Cardiac muscle cell (in vitro differentiated cells and primary cell): ENCODE data around the gene CPED1. TPM values are rescaled to one million over a fixed set of nuclear protein-coding genes. Genes with fewer than 3 reads are reported as not detected.
A peak's percentile ranks its signal among the peaks of the same experiment; 100 is the strongest.

Source experiments
- DNase-seq, 2 donors: peaks; one replicate each; pipeline versions ENCODE4 v3.0.0 to v3.0.0-alpha.2; 2010 to 2017; ENCODE audit warnings: low read depth in 1 of 2, low spot score in 1 of 2
- H3K27ac ChIP-seq: fragments of 200-600 bp; sonication (generic); 2 replicates; pipeline ENCODE4 v1.5.1; 2016
- H3K27me3 ChIP-seq: fragments of 200-600 bp; sonication (generic); 2 replicates; pipeline ENCODE4 v1.6.0; 2016; ENCODE audit warnings: control low read depth
- H3K36me3 ChIP-seq: fragments of 200-600 bp; sonication (generic); 2 replicates; pipeline ENCODE4 v1.5.1; 2016; ENCODE audit warnings: control low read depth
- H3K4me1 ChIP-seq: fragments of 200-600 bp; sonication (generic); 2 replicates; pipeline ENCODE4 v1.8.1; 2017; ENCODE audit warnings: low read depth, mild to moderate bottlenecking, mixed run types
- H3K4me3 ChIP-seq: fragments of 200-600 bp; sonication (generic); 2 replicates; pipeline ENCODE4 v1.5.1; 2016; ENCODE audit warnings: mild to moderate bottlenecking
- H3K9me3 ChIP-seq: fragments of 200-600 bp; sonication (generic); 2 replicates; pipeline ENCODE4 v1.5.1; 2017; ENCODE audit warnings: low read depth, mild to moderate bottlenecking, control low read depth
- CTCF ChIP-seq: IDR thresholded peaks from 2 replicates; pipeline ENCODE4 v1.5.1; 2012; ENCODE audit warnings: low read depth, mild to moderate bottlenecking, low read length
- polyA plus RNA-seq: library from polyadenylated mRNA; unstranded; fragments of >200 nt; fragmentation: Nextera tagmentation; extraction: Ambion mirVana; gene quantifications from 2 replicates; pipeline ENCODE4 v1.2.1, GENCODE V29; 2016
- total RNA-seq: library from RNA; depleted of rRNA; stranded (reverse); fragments of >200 nt; gene quantifications from 2 replicates; pipeline ENCODE4 v1.2.3, GENCODE V29; 2016

The CPED1 gene
- total and polyA plus RNA-seq, 2 experiments from 2014 or later, result 0.67 to 3.2 TPM

GRCh38 chr7:121164247-121164646 is 175.7 kb downstream of the CPED1 start:
- Histone ChIP-seq H3K9me3 (no peaks in the 10 kb centered on the region), H3K27ac (no peak overlapping the region), H3K36me3 (no peaks in the 10 kb centered on the region), H3K4me1 (no peaks in the 10 kb centered on the region), H3K27me3 (no peaks in the 10 kb centered on the region), H3K4me3 (no peak overlapping the region)
- TF ChIP-seq CTCF, result no peak
- no peak for DNase-seq

- DNase-seq, result no peak
- Histone ChIP-seq H3K36me3 (no peaks in the 10 kb centered on the region), H3K9me3 (no peaks in the 10 kb centered on the region), H3K27ac (no peak overlapping the region), H3K4me3 (no peak overlapping the region), H3K27me3 (no peaks in the 10 kb centered on the region), H3K4me1 (no peaks in the 10 kb centered on the region)
- TF ChIP-seq CTCF, result no peak
These were observed 178.4 kb downstream of the CPED1 start for GRCh38 chr7:121166916-121167315.

- Histone ChIP-seq H3K27ac (no peak overlapping the region), H3K36me3 (no peaks in the 10 kb centered on the region), H3K4me3 (no peak overlapping the region), H3K9me3 (no peaks in the 10 kb centered on the region), H3K27me3 (no peaks in the 10 kb centered on the region), H3K4me1 (no peaks in the 10 kb centered on the region)
- peak in 1 of 2 donors; percentile 16 for DNase-seq
- no peak for TF ChIP-seq CTCF
These were observed 179.5 kb downstream of the CPED1 start for GRCh38 chr7:121167971-121168370.

GRCh38 chr7:121169469-121169868 is 181.0 kb downstream of the CPED1 start:
- no peak for TF ChIP-seq CTCF
- no peak overlapping the region for H3K27ac ChIP-seq
- H3K9me3 ChIP-seq, result no peaks in the 10 kb centered on the region
- no peaks in the 10 kb centered on the region for H3K36me3 ChIP-seq
- no peak overlapping the region for H3K4me3 ChIP-seq
- H3K27me3 ChIP-seq, result no peaks in the 10 kb centered on the region
- H3K4me1 ChIP-seq, result no peaks in the 10 kb centered on the region
- no peak for DNase-seq

GRCh38 chr7:121172484-121172883 is 184.0 kb downstream of the CPED1 start:
- H3K4me3 ChIP-seq, result no peak overlapping the region
- no peak for TF ChIP-seq CTCF
- H3K27me3 ChIP-seq, result no peaks in the 10 kb centered on the region
- no peak overlapping the region for H3K27ac ChIP-seq
- H3K4me1 ChIP-seq, result no peaks in the 10 kb centered on the region
- H3K36me3 ChIP-seq, result no peaks in the 10 kb centered on the region
- no peaks in the 10 kb centered on the region for H3K9me3 ChIP-seq
- DNase-seq, result no peak

- H3K27me3 ChIP-seq, result no peaks in the 10 kb centered on the region
- no peak overlapping the region for H3K27ac ChIP-seq
- H3K4me3 ChIP-seq, result no peak overlapping the region
- H3K9me3 ChIP-seq, result no peaks in the 10 kb centered on the region
- no peak for DNase-seq
- TF ChIP-seq CTCF, result no peak
- no peaks in the 10 kb centered on the region for H3K4me1 ChIP-seq
- H3K36me3 ChIP-seq, result no peaks in the 10 kb centered on the region
These were observed 187.3 kb downstream of the CPED1 start for GRCh38 chr7:121175826-121176225.
